HL-60/S4 treated with phorbol 12-myristate 13-acetate at 8.2 ng/mL for 4 days and 3 days (cell line): ENCODE measurements around the gene SPATA9.

ENCODE experiments used
- in situ Hi-C: fragments of 300-500 bp; cut with MboI; formaldehyde crosslinking; loops from 2 replicates; pipeline ENCODE4 v1.15.0; 2022; ENCODE audit warnings: low sequenced_read_pairs

Gene SPATA9

GRCh38 chr5:95686651-95687050 is 3.9 kb upstream of the SPATA9 start:
- in situ Hi-C loops: no loop called here

- in situ Hi-C loops: no loop called here
Observed at GRCh38 chr5:95684361-95684760, 1.6 kb upstream of the SPATA9 start.

- in situ Hi-C loops: loop anchor here (25.0 kb wide), 1 partner anchor 164 kb away; no protein-coding TSS in a partner anchor
Observed at GRCh38 chr5:95673081-95673480, 9.7 kb downstream of the SPATA9 start.

GRCh38 chr5:95672641-95673040 is 10.2 kb downstream of the SPATA9 start:
- in situ Hi-C loops: loop anchor here (25.0 kb wide), 1 partner anchor 165 kb away; no protein-coding TSS in a partner anchor

GRCh38 chr5:95671826-95672225 is 11.0 kb downstream of the SPATA9 start:
- in situ Hi-C loops: loop anchor here (25.0 kb wide), 1 partner anchor 165 kb away; no protein-coding TSS in a partner anchor

- in situ Hi-C loops: loop anchor here (25.0 kb wide), 1 partner anchor 167 kb away; no protein-coding TSS in a partner anchor
Observed at GRCh38 chr5:95670568-95670967, 12.2 kb downstream of the SPATA9 start.

GRCh38 chr5:95669985-95670384 is 12.8 kb downstream of the SPATA9 start:
- in situ Hi-C loops: loop anchor here (25.0 kb wide), 1 partner anchor 167 kb away; no protein-coding TSS in a partner anchor

- in situ Hi-C loops: loop anchor here (25.0 kb wide), 1 partner anchor 168 kb away; no protein-coding TSS in a partner anchor
Observed at GRCh38 chr5:95669540-95669939, 13.3 kb downstream of the SPATA9 start.

GRCh38 chr5:95668728-95669127 is 14.1 kb downstream of the SPATA9 start:
- in situ Hi-C loops: loop anchor here (25.0 kb wide), 1 partner anchor 169 kb away; no protein-coding TSS in a partner anchor

GRCh38 chr5:95668216-95668615 is 14.6 kb downstream of the SPATA9 start:
- in situ Hi-C loops: loop anchor here (25.0 kb wide), 1 partner anchor 169 kb away; no protein-coding TSS in a partner anchor

GRCh38 chr5:95667678-95668077 is 15.1 kb downstream of the SPATA9 start:
- in situ Hi-C loops: loop anchor here (25.0 kb wide), 1 partner anchor 170 kb away; no protein-coding TSS in a partner anchor

- in situ Hi-C loops: loop anchor here (25.0 kb wide), 1 partner anchor 170 kb away; no protein-coding TSS in a partner anchor
Observed at GRCh38 chr5:95667061-95667618, 15.7 kb downstream of the SPATA9 start.

GRCh38 chr5:95664204-95664786 is 18.5 kb downstream of the SPATA9 start:
- in situ Hi-C loops: loop anchor here (25.0 kb wide), 1 partner anchor 173 kb away; no protein-coding TSS in a partner anchor

- in situ Hi-C loops: loop anchor here (25.0 kb wide), 1 partner anchor 174 kb away; no protein-coding TSS in a partner anchor
Observed at GRCh38 chr5:95662946-95663345, 19.8 kb downstream of the SPATA9 start.

GRCh38 chr5:95660060-95660459 is 22.7 kb downstream of the SPATA9 start:
- in situ Hi-C loops: loop anchor here (25.0 kb wide), 1 partner anchor 177 kb away; no protein-coding TSS in a partner anchor

- in situ Hi-C loops: loop anchor here (25.0 kb wide), 1 partner anchor 182 kb away; no protein-coding TSS in a partner anchor
Observed at GRCh38 chr5:95655575-95655974, 27.2 kb downstream of the SPATA9 start.

GRCh38 chr5:95654196-95654595 is 28.6 kb downstream of the SPATA9 start:
- in situ Hi-C loops: loop anchor here (25.0 kb wide), 1 partner anchor 183 kb away; no protein-coding TSS in a partner anchor

- in situ Hi-C loops: loop anchor here (25.0 kb wide), 1 partner anchor 184 kb away; no protein-coding TSS in a partner anchor
Observed at GRCh38 chr5:95652849-95653248, 29.9 kb downstream of the SPATA9 start.

- in situ Hi-C loops: loop anchor here (25.0 kb wide), 1 partner anchor 187 kb away; no protein-coding TSS in a partner anchor
Observed at GRCh38 chr5:95649842-95650620, 32.8 kb downstream of the SPATA9 start.

- in situ Hi-C loops: no loop called here
Observed at GRCh38 chr5:95649274-95649673, 33.5 kb downstream of the SPATA9 start.
